Small intestine (tissue), 7 donors: ENCODE results near the gene SHQ1. TPM values are rescaled to one million over a fixed set of nuclear protein-coding genes. Genes with fewer than 3 reads are reported as not detected.
"Not testable (repeated sequence)": the region's sequence is repeated elsewhere in the genome, so short reads cannot be mapped to it uniquely, and the experiment has no call there.

Experiments used
- DNase-seq, 2 donors: peaks; one replicate each; pipeline versions ENCODE4 v3.0.0 to v3.0.0-alpha.2; 2013
- FAIRE-seq: peaks from 2 replicates; lab custom pipeline; 2012; peaks lifted over from hg19 to GRCh38; lab: Jason Lieb, UNC
- H3K27ac ChIP-seq, 3 donors: one replicate each; pipeline ENCODE4 v1.5.1; 2013; ENCODE audit warnings: low read length in 2 of 3, mild to moderate bottlenecking in 2 of 3, control low read depth in 1 of 3, inconsistent platforms in 1 of 3, low read depth in 1 of 3, moderate library complexity in 1 of 3
- H3K27me3 ChIP-seq, 3 donors: one replicate each; pipeline ENCODE4 v1.6.1; 2013; ENCODE audit warnings: low read length in 3 of 3, inconsistent platforms in 1 of 3; ENCODE audit not compliant: control insufficient read depth in 3 of 3, insufficient read depth in 3 of 3
- H3K36me3 ChIP-seq, 3 donors: one replicate each; pipeline ENCODE4 v1.6.1; 2013; ENCODE audit warnings: low read length in 3 of 3, inconsistent platforms in 1 of 3, low read depth in 1 of 3, mild to moderate bottlenecking in 1 of 3, moderate library complexity in 1 of 3; ENCODE audit not compliant: control insufficient read depth in 3 of 3, insufficient read depth in 2 of 3
- H3K4me1 ChIP-seq, 3 donors: one replicate each; pipeline ENCODE4 v1.6.1; 2013; ENCODE audit warnings: low read length in 2 of 3, inconsistent platforms in 1 of 3, low read depth in 1 of 3, mild to moderate bottlenecking in 1 of 3, moderate library complexity in 1 of 3; ENCODE audit not compliant: control insufficient read depth in 3 of 3, insufficient read depth in 2 of 3
- H3K4me3 ChIP-seq, 3 donors: one replicate each; pipeline ENCODE4 v1.5.1; 2013; ENCODE audit warnings: low read length in 3 of 3, control low read depth in 1 of 3, inconsistent platforms in 1 of 3, low read depth in 1 of 3, mild to moderate bottlenecking in 1 of 3, moderate library complexity in 1 of 3
- H3K9me3 ChIP-seq, 2 donors: one replicate each; pipeline ENCODE4 v1.6.1; 2013; ENCODE audit warnings: low read depth in 1 of 2, low read length in 1 of 2; ENCODE audit not compliant: control insufficient read depth in 2 of 2, insufficient read depth in 1 of 2
- WGBS, 3 donors: extraction: QIAGEN DNeasy Blood & Tissue Kit; methylation state at CpG; one replicate each; pipeline ENCODE4 v1.1.7; 2013; 5-methylcytosine and 5-hydroxymethylcytosine counted together
- polyA plus RNA-seq, 4 donors: library from polyadenylated mRNA; stranded (reverse) in 3 of 4; unstranded in 1 of 4; fragments of 200-250 nt in 3 of 4; fragments of 120-200 nt in 1 of 4; gene quantifications; one replicate each; pipeline versions ENCODE4 v1.2.1 to v1.2.3, GENCODE V29; 2013
- donor health status: healthy with polysubstance abuse.
- donor health status: control.
- donor health status: control.
- donor health status: Bipolar disorder and iron deficiency.
- donor health status: healthy.

The SHQ1 gene
- polyA plus RNA-seq, 4 donors: 8.3 to 16.9 (median 9.3) TPM

- Histone ChIP-seq H3K27me3 (no peaks in the 10 kb centered on the region), H3K9me3 (no peaks in the 10 kb centered on the region), H3K4me3 (no peak overlapping the region), H3K27ac (no peak overlapping the region), H3K36me3 (peaks cover 0 to 3% (median 2%) of the 10 kb centered on the region in 3 donors), H3K4me1 (peaks cover 0 to 19% (median 6%) of the 10 kb centered on the region in 3 donors)
- FAIRE-seq (no peak), DNase-seq (peak in 1 of 2 donors; percentile 27)
- WGBS, 3 donors: 61 to 72% (median 63%) methylated on average over 11 of the region's 11 CpGs
Observed at GRCh38 chr3:72746430-72747411, 101.5 kb downstream of the SHQ1 start.

- no peaks in the 10 kb centered on the region for H3K9me3 ChIP-seq
- peak overlapping the region in 2 of 3 donors; percentile 16 to 71 for H3K27ac ChIP-seq
- no peak for FAIRE-seq
- no peak overlapping the region for H3K4me3 ChIP-seq
- no peaks in the 10 kb centered on the region for H3K27me3 ChIP-seq
- peaks cover 0 to 17% (median 6%) of the 10 kb centered on the region in 3 donors for H3K4me1 ChIP-seq
- WGBS, 3 donors: 19 to 63% (median 37%) methylated on average over 17 of the region's 17 CpGs
- peak; percentile 87 to 91 for DNase-seq
- H3K36me3 ChIP-seq: peaks cover 0 to 2% (median under 1%) of the 10 kb centered on the region in 3 donors
Observed at GRCh38 chr3:72745146-72745999, 102.9 kb downstream of the SHQ1 start.

GRCh38 chr3:72744330-72744729 lies 103.9 kb downstream of the SHQ1 start:
- FAIRE-seq (no peak), DNase-seq (peak in 1 of 2 donors; percentile 11)
- no peak overlapping the region for H3K27ac ChIP-seq
- H3K4me1 ChIP-seq: peaks cover 0 to 13% (median 6%) of the 10 kb centered on the region in 3 donors
- no peaks in the 10 kb centered on the region for H3K36me3 ChIP-seq
- H3K4me3 ChIP-seq: no peak overlapping the region
- H3K27me3 ChIP-seq: no peaks in the 10 kb centered on the region
- no peaks in the 10 kb centered on the region for H3K9me3 ChIP-seq
- WGBS, 3 donors: 9 to 43% (median 29%) methylated on average over 1 of the region's 1 CpG

GRCh38 chr3:72739531-72740466 lies 108.4 kb downstream of the SHQ1 start:
- peaks cover 0 to 4% of the 10 kb centered on the region in 2 donors for H3K9me3 ChIP-seq
- FAIRE-seq (no peak), DNase-seq (no peak)
- peaks cover 0 to 10% (median 2%) of the 10 kb centered on the region in 3 donors for H3K4me1 ChIP-seq
- no peak overlapping the region for H3K27ac ChIP-seq
- H3K36me3 ChIP-seq: no peaks in the 10 kb centered on the region
- 76 to 89% (median 80%) methylated on average over 6 of the region's 6 CpGs for WGBS, 3 donors
- H3K4me3 ChIP-seq: peak overlapping the region in 1 of 3 donors; percentile 48
- peaks cover 0 to 7% (median 0%) of the 10 kb centered on the region in 3 donors for H3K27me3 ChIP-seq

GRCh38 chr3:72738752-72739530 lies 109.3 kb downstream of the SHQ1 start:
- 12 to 18% (median 13%) methylated on average over 38 to 53 of the region's 53 CpGs for WGBS, 3 donors
- Histone ChIP-seq H3K36me3 (no peaks in the 10 kb centered on the region), H3K9me3 (peaks cover 0 to 8% of the 10 kb centered on the region in 2 donors), H3K4me1 (peaks cover 0 to 10% (median 2%) of the 10 kb centered on the region in 3 donors), H3K27ac (no peak overlapping the region), H3K27me3 (peaks cover 0 to 7% (median 0%) of the 10 kb centered on the region in 3 donors), H3K4me3 (peak overlapping the region; percentile 4 to 54 (median 48))
- no peak for FAIRE-seq
- peak; percentile 60 to 84 for DNase-seq

- not testable (repeated sequence) for FAIRE-seq, H3K27me3 ChIP-seq, DNase-seq, H3K36me3 ChIP-seq, H3K27ac ChIP-seq, H3K4me3 ChIP-seq
- Histone ChIP-seq H3K4me1 (peaks cover 0 to 10% (median 2%) of the 10 kb centered on the region in 3 donors), H3K9me3 (peaks cover 1 to 21% of the 10 kb centered on the region in 2 donors)
- 94 to 100% (median 99%) methylated on average over 3 of the region's 4 CpGs for WGBS, 3 donors
Observed at GRCh38 chr3:72735072-72735471, 113.2 kb downstream of the SHQ1 start.

GRCh38 chr3:72733676-72734075 lies 114.6 kb downstream of the SHQ1 start:
- H3K4me1 ChIP-seq: peaks cover 0 to 5% (median 2%) of the 10 kb centered on the region in 3 donors
- WGBS, 3 donors: 87 to 88% (median 88%) methylated on average over 3 of the region's 3 CpGs
- no peak overlapping the region for H3K27ac ChIP-seq
- H3K9me3 ChIP-seq: peaks cover 1 to 21% of the 10 kb centered on the region in 2 donors
- FAIRE-seq (no peak), DNase-seq (no peak)
- H3K27me3 ChIP-seq: peaks cover 0 to 7% (median 0%) of the 10 kb centered on the region in 3 donors
- H3K4me3 ChIP-seq: no peak overlapping the region
- H3K36me3 ChIP-seq: no peaks in the 10 kb centered on the region
